Lower leg skin (tissue), 3 donors: ENCODE results near the gene GRIN2A.

Source experiments
- CTCF ChIP-seq, 3 donors: fragments of 450-650 bp; IDR thresholded peaks; one replicate each; pipeline ENCODE4 v1.5.1; 2016; ENCODE audit warnings: antibody characterized with exemption in 3 of 3, mild to moderate bottlenecking in 3 of 3, moderate library complexity in 2 of 3
- POLR2A ChIP-seq, 2 donors: fragments of 450-650 bp; IDR thresholded peaks; one replicate each; pipeline ENCODE4 v1.6.1; 2016 to 2017; ENCODE audit warnings: antibody characterized with exemption in 2 of 2, mild to moderate bottlenecking in 1 of 2, moderate library complexity in 1 of 2

GRCh38 chr16:9970796-9971195 is 211.4 kb downstream of the GRIN2A start:
- TF ChIP-seq POLR2A (IDR thresholded peaks at IDR 0.05) (no peak), CTCF (IDR thresholded peaks at IDR 0.05) (no peak)
